ENCODE results near the gene YBX1. TPM values are rescaled to one million over a fixed set of nuclear protein-coding genes. Genes with fewer than 3 reads are reported as not detected.

The YBX1 gene
- total and polyA plus RNA-seq, 2 experiments from 2014 or later, result 358 to 1,046 TPM

DNA sequence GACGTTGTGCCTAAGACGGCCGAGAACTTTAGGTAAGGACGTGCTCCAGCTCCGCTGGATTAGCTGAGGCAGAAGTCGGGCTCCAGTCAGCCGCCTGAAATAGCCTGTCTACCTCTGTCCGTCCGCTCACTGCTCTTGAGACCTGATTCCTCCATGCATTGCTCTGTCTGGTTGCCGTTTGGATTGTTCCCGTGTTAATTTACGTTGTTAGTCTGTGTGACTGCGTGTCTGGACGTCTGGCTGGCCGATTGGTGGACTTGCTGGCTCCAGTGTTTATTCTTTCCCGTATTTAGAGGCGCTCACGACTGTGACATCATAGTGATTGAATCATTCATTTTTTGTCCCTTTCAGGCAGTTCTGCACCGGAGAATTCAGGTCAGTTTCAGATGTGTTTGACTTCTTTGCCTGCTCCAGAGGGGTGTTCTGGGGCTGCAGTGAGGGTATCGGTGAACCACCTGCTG lies 23.3 kb upstream of the YBX1 start:
- peak overlapping the region; percentile 83 for H3K27ac ChIP-seq
- peak; percentile 18 to 41 for DNase-seq (ENCODE audit: low read depth in 1 of 2, low spot score in 1 of 2)
- H3K4me3 ChIP-seq, result peak overlapping the region; percentile 70
- peaks cover 7% of the 10 kb centered on the region for H3K4me1 ChIP-seq (ENCODE audit: low read depth)
- no peaks in the 10 kb centered on the region for H3K9me3 ChIP-seq (ENCODE audit: low read depth)
- peaks cover 4% of the 10 kb centered on the region for H3K27me3 ChIP-seq
- TF ChIP-seq, protein P1, sequence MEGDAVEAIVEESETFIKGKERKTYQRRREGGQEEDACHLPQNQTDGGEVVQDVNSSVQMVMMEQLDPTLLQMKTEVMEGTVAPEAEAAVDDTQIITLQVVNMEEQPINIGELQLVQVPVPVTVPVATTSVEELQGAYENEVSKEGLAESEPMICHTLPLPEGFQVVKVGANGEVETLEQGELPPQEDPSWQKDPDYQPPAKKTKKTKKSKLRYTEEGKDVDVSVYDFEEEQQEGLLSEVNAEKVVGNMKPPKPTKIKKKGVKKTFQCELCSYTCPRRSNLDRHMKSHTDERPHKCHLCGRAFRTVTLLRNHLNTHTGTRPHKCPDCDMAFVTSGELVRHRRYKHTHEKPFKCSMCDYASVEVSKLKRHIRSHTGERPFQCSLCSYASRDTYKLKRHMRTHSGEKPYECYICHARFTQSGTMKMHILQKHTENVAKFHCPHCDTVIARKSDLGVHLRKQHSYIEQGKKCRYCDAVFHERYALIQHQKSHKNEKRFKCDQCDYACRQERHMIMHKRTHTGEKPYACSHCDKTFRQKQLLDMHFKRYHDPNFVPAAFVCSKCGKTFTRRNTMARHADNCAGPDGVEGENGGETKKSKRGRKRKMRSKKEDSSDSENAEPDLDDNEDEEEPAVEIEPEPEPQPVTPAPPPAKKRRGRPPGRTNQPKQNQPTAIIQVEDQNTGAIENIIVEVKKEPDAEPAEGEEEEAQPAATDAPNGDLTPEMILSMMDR (IDR thresholded peaks at IDR 0.05; ENCODE audit: low read depth, low read length), result no peak
- peaks cover 7% of the 10 kb centered on the region for H3K36me3 ChIP-seq

DNA sequence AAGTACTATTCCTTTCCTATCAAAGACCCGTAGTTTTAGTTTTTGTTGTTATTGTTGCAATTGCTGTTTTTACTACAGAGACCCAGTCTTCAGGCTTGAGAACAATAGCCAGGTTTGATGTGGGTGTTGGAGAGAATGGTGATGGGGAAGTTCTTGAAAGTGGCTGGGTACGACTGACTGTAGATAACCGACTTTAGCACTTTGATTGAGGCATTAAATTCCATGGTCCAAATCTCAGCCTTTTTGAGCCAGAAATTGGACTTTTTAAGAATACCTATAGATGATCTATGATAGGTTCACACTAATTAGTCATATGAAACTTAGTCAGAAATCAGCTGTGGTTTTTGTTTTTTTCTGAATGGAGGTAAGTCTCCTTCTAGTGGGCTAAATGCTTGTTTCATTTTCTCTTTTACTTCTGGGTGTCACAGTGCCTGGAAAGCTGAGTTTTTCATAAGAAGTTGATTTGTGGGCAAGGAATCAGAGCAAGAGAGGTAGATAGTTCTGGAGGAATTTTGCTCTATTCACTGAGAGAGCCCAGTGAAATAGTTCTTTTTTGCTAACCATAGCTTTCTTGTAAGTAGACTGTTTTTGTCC lies 21.2 kb upstream of the YBX1 start:
- H3K9me3 ChIP-seq (ENCODE audit: low read depth), result no peaks in the 10 kb centered on the region
- H3K36me3 ChIP-seq, result peaks cover 14% of the 10 kb centered on the region
- no peaks in the 10 kb centered on the region for H3K27me3 ChIP-seq
- H3K4me1 ChIP-seq (ENCODE audit: low read depth), result peaks cover 7% of the 10 kb centered on the region
- no peak overlapping the region for H3K27ac ChIP-seq
- TF ChIP-seq, protein P1 (IDR thresholded peaks at IDR 0.05; ENCODE audit: low read depth, low read length), result no peak
- DNase-seq (ENCODE audit: low read depth in 1 of 2, low spot score in 1 of 2), result no peak
- no peak overlapping the region for H3K4me3 ChIP-seq

DNA sequence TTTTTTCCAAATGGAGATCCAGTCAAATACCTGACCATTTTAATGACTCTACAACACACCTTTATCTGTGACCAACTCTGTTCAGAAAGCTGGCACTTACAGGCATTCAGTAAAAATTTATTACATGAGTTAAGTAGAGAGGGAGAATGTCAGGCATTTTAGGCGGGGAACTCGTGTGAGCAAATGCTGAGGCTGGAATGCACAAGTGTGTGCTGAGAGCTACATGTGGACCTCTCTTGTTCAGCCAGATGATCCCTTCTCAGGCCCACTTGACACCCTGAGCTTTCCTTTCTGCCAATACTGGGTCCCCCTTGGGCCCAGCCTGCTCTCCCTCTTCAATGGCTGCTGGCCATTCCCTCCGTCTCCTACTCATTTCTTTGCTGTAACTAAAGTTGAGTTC lies 12.3 kb upstream of the YBX1 start:
- Histone ChIP-seq H3K27me3 (no peaks in the 10 kb centered on the region), H3K36me3 (peaks cover 20% of the 10 kb centered on the region), H3K27ac (no peak overlapping the region), H3K4me1 (ENCODE audit: low read depth) (no peaks in the 10 kb centered on the region), H3K4me3 (no peak overlapping the region), H3K9me3 (ENCODE audit: low read depth) (no peaks in the 10 kb centered on the region)
- no peak for DNase-seq (ENCODE audit: low read depth in 1 of 2, low spot score in 1 of 2)
- TF ChIP-seq, protein P1 (IDR thresholded peaks at IDR 0.05; ENCODE audit: low read depth, low read length), result no peak

DNA sequence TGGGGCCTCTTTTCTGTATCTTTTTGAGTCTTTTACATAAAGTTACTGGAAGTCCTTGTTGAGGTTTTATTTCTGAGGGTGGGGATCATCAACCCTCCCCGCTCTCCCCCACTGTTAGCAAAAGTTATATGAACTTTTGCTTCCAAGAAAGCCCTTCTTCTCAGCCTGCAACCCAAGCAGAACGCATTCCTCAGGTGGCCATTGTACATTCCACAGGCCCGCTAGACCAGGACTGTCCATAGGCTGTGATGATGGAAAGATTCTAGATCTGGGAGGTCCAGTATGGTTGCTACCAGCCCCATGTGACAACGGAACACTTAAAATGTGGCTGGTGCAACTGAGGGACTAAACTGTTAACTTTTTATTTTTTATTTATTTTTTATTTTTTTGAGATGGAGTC lies 11.8 kb upstream of the YBX1 start:
- H3K27me3 ChIP-seq, result no peaks in the 10 kb centered on the region
- TF ChIP-seq, protein P1 (IDR thresholded peaks at IDR 0.05; ENCODE audit: low read depth, low read length), result no peak
- H3K4me1 ChIP-seq (ENCODE audit: low read depth), result no peaks in the 10 kb centered on the region
- H3K36me3 ChIP-seq, result peaks cover 19% of the 10 kb centered on the region
- no peak overlapping the region for H3K27ac ChIP-seq
- H3K9me3 ChIP-seq (ENCODE audit: low read depth), result no peaks in the 10 kb centered on the region
- no peak for DNase-seq (ENCODE audit: low read depth in 1 of 2, low spot score in 1 of 2)
- H3K4me3 ChIP-seq, result no peak overlapping the region

DNA sequence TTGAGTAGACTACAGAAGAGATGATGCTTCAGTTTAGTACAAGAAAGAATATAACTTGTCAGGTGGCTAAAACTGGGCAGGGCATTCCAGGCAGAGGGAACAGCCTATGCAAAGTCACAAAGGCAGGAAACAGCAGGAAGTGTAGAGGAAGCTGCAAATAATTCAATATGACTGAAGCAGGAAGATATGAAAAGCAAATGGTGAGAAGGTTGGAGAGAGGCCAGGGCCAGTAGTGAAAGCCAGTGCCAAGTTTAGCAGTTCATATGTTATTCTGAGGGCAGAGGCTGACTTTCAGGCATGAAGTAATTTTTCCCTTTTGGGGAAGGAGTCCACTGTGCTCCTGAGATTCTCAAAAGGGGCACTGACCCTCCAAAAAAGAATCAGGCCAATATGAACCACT lies 8.0 kb upstream of the YBX1 start:
- H3K4me3 ChIP-seq, result no peak overlapping the region
- no peak overlapping the region for H3K27ac ChIP-seq
- no peaks in the 10 kb centered on the region for H3K9me3 ChIP-seq (ENCODE audit: low read depth)
- H3K4me1 ChIP-seq (ENCODE audit: low read depth), result no peaks in the 10 kb centered on the region
- TF ChIP-seq, protein P1 (IDR thresholded peaks at IDR 0.05; ENCODE audit: low read depth, low read length), result no peak
- peak in 1 of 2 donors; percentile 24 for DNase-seq (ENCODE audit: low read depth in 1 of 2, low spot score in 1 of 2)
- peaks cover 2% of the 10 kb centered on the region for H3K36me3 ChIP-seq
- H3K27me3 ChIP-seq, result no peaks in the 10 kb centered on the region

Measured in cardiac muscle cell (in vitro differentiated cells and primary cell).